ENCODE data around the gene TCF4. TPM values are rescaled to one million over a fixed set of nuclear protein-coding genes. Genes with fewer than 3 reads are reported as not detected.

Gene TCF4
- polyA plus RNA-seq, 2 donors = 3.7 to 4.8 TPM

GRCh38 chr18:55534547-55534946, 53.4 kb downstream of the TCF4 start:
- Histone ChIP-seq H3K27me3 (ENCODE audit: control insufficient read depth in 1 of 2, insufficient read depth in 2 of 2, low read length in 2 of 2) (no peaks in the 10 kb centered on the region), H3K27ac (ENCODE audit: low read depth in 2 of 2, low read length in 1 of 2) (no peak overlapping the region), H3K4me1 (ENCODE audit: control insufficient read depth in 2 of 2, insufficient read depth in 2 of 2, low read length in 1 of 2) (no peaks in the 10 kb centered on the region), H3K9me3 (ENCODE audit: control insufficient read depth in 2 of 2, insufficient read depth in 1 of 2, low read depth in 1 of 2, low read length in 1 of 2) (no peaks in the 10 kb centered on the region), H3K4me3 (ENCODE audit: low read depth in 1 of 2, low read length in 2 of 2) (no peak overlapping the region), H3K36me3 (ENCODE audit: control insufficient read depth in 2 of 2, insufficient read depth in 2 of 2, low read length in 1 of 2) (no peaks in the 10 kb centered on the region)
- 72 to 74% methylated on average over 3 of the region's 3 CpGs for WGBS, 2 donors

- H3K4me3 ChIP-seq (ENCODE audit: low read depth in 1 of 2, low read length in 2 of 2) = no peak overlapping the region
These were observed 57.8 kb downstream of the TCF4 start for GRCh38 chr18:55530166-55530565.

GRCh38 chr18:55529581-55529980, 58.4 kb downstream of the TCF4 start:
- WGBS, 2 donors = 81 to 85% methylated on average over 4 of the region's 4 CpGs
- Histone ChIP-seq H3K27ac (ENCODE audit: low read depth in 2 of 2, low read length in 1 of 2) (no peak overlapping the region), H3K4me1 (ENCODE audit: control insufficient read depth in 2 of 2, insufficient read depth in 2 of 2, low read length in 1 of 2) (no peaks in the 10 kb centered on the region), H3K36me3 (ENCODE audit: control insufficient read depth in 2 of 2, insufficient read depth in 2 of 2, low read length in 1 of 2) (no peaks in the 10 kb centered on the region), H3K27me3 (ENCODE audit: control insufficient read depth in 1 of 2, insufficient read depth in 2 of 2, low read length in 2 of 2) (no peaks in the 10 kb centered on the region), H3K4me3 (ENCODE audit: low read depth in 1 of 2, low read length in 2 of 2) (no peak overlapping the region), H3K9me3 (ENCODE audit: control insufficient read depth in 2 of 2, insufficient read depth in 1 of 2, low read depth in 1 of 2, low read length in 1 of 2) (no peaks in the 10 kb centered on the region)

More at GRCh38 chr18:55530166-55530565, 57.8 kb downstream of the TCF4 start:
- Histone ChIP-seq H3K36me3 (ENCODE audit: control insufficient read depth in 2 of 2, insufficient read depth in 2 of 2, low read length in 1 of 2) (no peaks in the 10 kb centered on the region), H3K27me3 (ENCODE audit: control insufficient read depth in 1 of 2, insufficient read depth in 2 of 2, low read length in 2 of 2) (no peaks in the 10 kb centered on the region), H3K9me3 (ENCODE audit: control insufficient read depth in 2 of 2, insufficient read depth in 1 of 2, low read depth in 1 of 2, low read length in 1 of 2) (no peaks in the 10 kb centered on the region), H3K4me1 (ENCODE audit: control insufficient read depth in 2 of 2, insufficient read depth in 2 of 2, low read length in 1 of 2) (no peaks in the 10 kb centered on the region), H3K27ac (ENCODE audit: low read depth in 2 of 2, low read length in 1 of 2) (no peak overlapping the region)
- WGBS, 2 donors = 84 to 90% methylated on average over 5 of the region's 5 CpGs

GRCh38 chr18:55525845-55526244, 62.1 kb downstream of the TCF4 start:
- Histone ChIP-seq H3K4me3 (ENCODE audit: low read depth in 1 of 2, low read length in 2 of 2) (no peak overlapping the region), H3K27ac (ENCODE audit: low read depth in 2 of 2, low read length in 1 of 2) (no peak overlapping the region), H3K27me3 (ENCODE audit: control insufficient read depth in 1 of 2, insufficient read depth in 2 of 2, low read length in 2 of 2) (no peaks in the 10 kb centered on the region), H3K36me3 (ENCODE audit: control insufficient read depth in 2 of 2, insufficient read depth in 2 of 2, low read length in 1 of 2) (no peaks in the 10 kb centered on the region), H3K4me1 (ENCODE audit: control insufficient read depth in 2 of 2, insufficient read depth in 2 of 2, low read length in 1 of 2) (no peaks in the 10 kb centered on the region), H3K9me3 (ENCODE audit: control insufficient read depth in 2 of 2, insufficient read depth in 1 of 2, low read depth in 1 of 2, low read length in 1 of 2) (no peaks in the 10 kb centered on the region)

- Histone ChIP-seq H3K4me1 (ENCODE audit: control insufficient read depth in 2 of 2, insufficient read depth in 2 of 2, low read length in 1 of 2) (no peaks in the 10 kb centered on the region), H3K27me3 (ENCODE audit: control insufficient read depth in 1 of 2, insufficient read depth in 2 of 2, low read length in 2 of 2) (no peaks in the 10 kb centered on the region), H3K9me3 (ENCODE audit: control insufficient read depth in 2 of 2, insufficient read depth in 1 of 2, low read depth in 1 of 2, low read length in 1 of 2) (no peaks in the 10 kb centered on the region), H3K4me3 (ENCODE audit: low read depth in 1 of 2, low read length in 2 of 2) (no peak overlapping the region), H3K36me3 (ENCODE audit: control insufficient read depth in 2 of 2, insufficient read depth in 2 of 2, low read length in 1 of 2) (no peaks in the 10 kb centered on the region), H3K27ac (ENCODE audit: low read depth in 2 of 2, low read length in 1 of 2) (no peak overlapping the region)
These were observed 63.5 kb downstream of the TCF4 start for GRCh38 chr18:55524353-55525073.

GRCh38 chr18:55523001-55523400, 65.0 kb downstream of the TCF4 start:
- Histone ChIP-seq H3K36me3 (ENCODE audit: control insufficient read depth in 2 of 2, insufficient read depth in 2 of 2, low read length in 1 of 2) (no peaks in the 10 kb centered on the region), H3K27me3 (ENCODE audit: control insufficient read depth in 1 of 2, insufficient read depth in 2 of 2, low read length in 2 of 2) (no peaks in the 10 kb centered on the region)

GRCh38 chr18:55522011-55522410, 66.0 kb downstream of the TCF4 start:
- H3K9me3 ChIP-seq (ENCODE audit: control insufficient read depth in 2 of 2, insufficient read depth in 1 of 2, low read depth in 1 of 2, low read length in 1 of 2) = no peaks in the 10 kb centered on the region
- H3K4me3 ChIP-seq (ENCODE audit: low read depth in 1 of 2, low read length in 2 of 2) = no peak overlapping the region
- no peaks in the 10 kb centered on the region for H3K36me3 ChIP-seq (ENCODE audit: control insufficient read depth in 2 of 2, insufficient read depth in 2 of 2, low read length in 1 of 2)
- WGBS, 2 donors = 72 to 73% methylated on average over 3 of the region's 3 CpGs
- no peaks in the 10 kb centered on the region for H3K4me1 ChIP-seq (ENCODE audit: control insufficient read depth in 2 of 2, insufficient read depth in 2 of 2, low read length in 1 of 2)
- no peak overlapping the region for H3K27ac ChIP-seq (ENCODE audit: low read depth in 2 of 2, low read length in 1 of 2)
- H3K27me3 ChIP-seq (ENCODE audit: control insufficient read depth in 1 of 2, insufficient read depth in 2 of 2, low read length in 2 of 2) = no peaks in the 10 kb centered on the region

More at GRCh38 chr18:55523001-55523400, 65.0 kb downstream of the TCF4 start:
- H3K4me1 ChIP-seq (ENCODE audit: control insufficient read depth in 2 of 2, insufficient read depth in 2 of 2, low read length in 1 of 2) = no peaks in the 10 kb centered on the region
- H3K4me3 ChIP-seq (ENCODE audit: low read depth in 1 of 2, low read length in 2 of 2) = no peak overlapping the region
- H3K9me3 ChIP-seq (ENCODE audit: control insufficient read depth in 2 of 2, insufficient read depth in 1 of 2, low read depth in 1 of 2, low read length in 1 of 2) = no peaks in the 10 kb centered on the region
- no peak overlapping the region for H3K27ac ChIP-seq (ENCODE audit: low read depth in 2 of 2, low read length in 1 of 2)

- Histone ChIP-seq H3K27me3 (ENCODE audit: control insufficient read depth in 1 of 2, insufficient read depth in 2 of 2, low read length in 2 of 2) (no peaks in the 10 kb centered on the region), H3K4me3 (ENCODE audit: low read depth in 1 of 2, low read length in 2 of 2) (no peak overlapping the region), H3K4me1 (ENCODE audit: control insufficient read depth in 2 of 2, insufficient read depth in 2 of 2, low read length in 1 of 2) (no peaks in the 10 kb centered on the region), H3K27ac (ENCODE audit: low read depth in 2 of 2, low read length in 1 of 2) (no peak overlapping the region), H3K36me3 (ENCODE audit: control insufficient read depth in 2 of 2, insufficient read depth in 2 of 2, low read length in 1 of 2) (no peaks in the 10 kb centered on the region), H3K9me3 (ENCODE audit: control insufficient read depth in 2 of 2, insufficient read depth in 1 of 2, low read depth in 1 of 2, low read length in 1 of 2) (no peaks in the 10 kb centered on the region)
- 90 to 96% methylated on average over 4 of the region's 4 CpGs for WGBS, 2 donors
These were observed 70.9 kb downstream of the TCF4 start for GRCh38 chr18:55517055-55517454.

GRCh38 chr18:55515941-55516710, 71.9 kb downstream of the TCF4 start:
- Histone ChIP-seq H3K4me3 (ENCODE audit: low read depth in 1 of 2, low read length in 2 of 2) (no peak overlapping the region), H3K36me3 (ENCODE audit: control insufficient read depth in 2 of 2, insufficient read depth in 2 of 2, low read length in 1 of 2) (no peaks in the 10 kb centered on the region), H3K4me1 (ENCODE audit: control insufficient read depth in 2 of 2, insufficient read depth in 2 of 2, low read length in 1 of 2) (no peaks in the 10 kb centered on the region), H3K27ac (ENCODE audit: low read depth in 2 of 2, low read length in 1 of 2) (no peak overlapping the region), H3K9me3 (ENCODE audit: control insufficient read depth in 2 of 2, insufficient read depth in 1 of 2, low read depth in 1 of 2, low read length in 1 of 2) (no peaks in the 10 kb centered on the region), H3K27me3 (ENCODE audit: control insufficient read depth in 1 of 2, insufficient read depth in 2 of 2, low read length in 2 of 2) (no peaks in the 10 kb centered on the region)
- 68 to 80% methylated on average over 6 of the region's 6 CpGs for WGBS, 2 donors

GRCh38 chr18:55515214-55515613, 72.8 kb downstream of the TCF4 start:
- no peak overlapping the region for H3K4me3 ChIP-seq (ENCODE audit: low read depth in 1 of 2, low read length in 2 of 2)
- H3K36me3 ChIP-seq (ENCODE audit: control insufficient read depth in 2 of 2, insufficient read depth in 2 of 2, low read length in 1 of 2) = no peaks in the 10 kb centered on the region
- H3K27ac ChIP-seq (ENCODE audit: low read depth in 2 of 2, low read length in 1 of 2) = no peak overlapping the region
- WGBS, 2 donors = 76 to 86% methylated on average over 3 of the region's 3 CpGs
- no peaks in the 10 kb centered on the region for H3K9me3 ChIP-seq (ENCODE audit: control insufficient read depth in 2 of 2, insufficient read depth in 1 of 2, low read depth in 1 of 2, low read length in 1 of 2)
- H3K27me3 ChIP-seq (ENCODE audit: control insufficient read depth in 1 of 2, insufficient read depth in 2 of 2, low read length in 2 of 2) = no peaks in the 10 kb centered on the region
- H3K4me1 ChIP-seq (ENCODE audit: control insufficient read depth in 2 of 2, insufficient read depth in 2 of 2, low read length in 1 of 2) = no peaks in the 10 kb centered on the region

Measured in esophagus (tissue), 2 donors.